Hepatocyte (in vitro differentiated cells): ENCODE measurements around the gene ALG14.

Experiments
- CTCF ChIP-seq: fragments of 200-600 bp; sonication (generic); IDR thresholded peaks from 2 replicates; pipeline ENCODE4 v1.5.1; 2016; ENCODE audit warnings: antibody characterized with exemption, mild to moderate bottlenecking; ENCODE audit not compliant: poor library complexity
- EZH2 ChIP-seq: fragments of 200-600 bp; sonication (generic); IDR thresholded peaks from 2 replicates; pipeline ENCODE4 v1.6.1; 2016; ENCODE audit warnings: antibody characterized with exemption, mild to moderate bottlenecking, borderline replicate concordance

DNA sequence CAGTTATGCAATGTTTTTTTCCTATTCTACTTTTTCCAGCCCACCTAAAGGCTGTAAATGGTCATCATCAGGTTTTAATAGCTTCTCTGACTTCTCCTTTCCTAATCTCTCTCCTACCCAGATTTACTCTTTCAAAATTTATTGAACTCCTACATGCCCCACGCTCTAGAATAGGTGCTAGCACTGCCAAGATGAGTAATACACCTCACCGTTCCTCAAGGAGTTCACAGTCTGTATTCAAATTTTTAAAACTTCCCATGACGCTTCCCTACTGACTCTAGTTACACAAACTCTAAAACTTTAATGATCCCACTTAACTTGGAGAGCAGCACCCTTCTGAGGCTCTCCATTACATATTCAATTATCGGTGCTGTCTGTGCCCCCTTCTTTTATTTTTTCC is 51.6 kb downstream of the ALG14 start:
- TF ChIP-seq CTCF = no peak
- TF ChIP-seq EZH2 = no peak
